Right kidney (tissue), 1 donor: ENCODE measurements around the gene MDK.
"Not testable (repeated sequence)": the region's sequence is repeated elsewhere in the genome, so short reads cannot be mapped to it uniquely, and the experiment has no call there.

ENCODE experiments used
- DNase-seq: peaks from one replicate; pipeline ENCODE4 v3.0.0-alpha.2; 2016

The MDK gene

GRCh38 chr11:46364791-46365190 lies 16.7 kb upstream of the MDK start:
- DNase-seq = no peak

- no peak for DNase-seq
These were observed 15.2 kb upstream of the MDK start for GRCh38 chr11:46366260-46366659.

- DNase-seq = no peak
These were observed 14.8 kb upstream of the MDK start for GRCh38 chr11:46366661-46367161.

- DNase-seq = peak; percentile 49
These were observed 14.1 kb upstream of the MDK start for GRCh38 chr11:46367244-46367915.

GRCh38 chr11:46367916-46368267 lies 13.6 kb upstream of the MDK start:
- DNase-seq = no peak

GRCh38 chr11:46369458-46370152 lies 11.9 kb upstream of the MDK start:
- no peak for DNase-seq

- no peak for DNase-seq
These were observed 11.2 kb upstream of the MDK start for GRCh38 chr11:46370253-46370652.

- not testable (repeated sequence) for DNase-seq
These were observed 10.2 kb upstream of the MDK start for GRCh38 chr11:46371262-46371661.

GRCh38 chr11:46372086-46372485 lies 9.4 kb upstream of the MDK start:
- no peak for DNase-seq

- DNase-seq = not testable (repeated sequence)
These were observed 9.0 kb upstream of the MDK start for GRCh38 chr11:46372501-46372900.

GRCh38 chr11:46373787-46374740 lies 7.4 kb upstream of the MDK start:
- DNase-seq = no peak

- no peak for DNase-seq
These were observed 6.7 kb upstream of the MDK start for GRCh38 chr11:46374815-46375214.

- DNase-seq = no peak
These were observed 5.9 kb upstream of the MDK start for GRCh38 chr11:46375392-46376101.

- DNase-seq = no peak
These were observed 5.0 kb upstream of the MDK start for GRCh38 chr11:46376258-46377050.

GRCh38 chr11:46377290-46377689 lies 4.2 kb upstream of the MDK start:
- DNase-seq = no peak

GRCh38 chr11:46377831-46378230 lies 3.6 kb upstream of the MDK start:
- DNase-seq = no peak

GRCh38 chr11:46378296-46378695 lies 3.2 kb upstream of the MDK start:
- DNase-seq = no peak

- DNase-seq = peak; percentile 47
These were observed 2.5 kb upstream of the MDK start for GRCh38 chr11:46378811-46379481.

- peak; percentile 80 for DNase-seq
These were observed 1.8 kb upstream of the MDK start for GRCh38 chr11:46379482-46380293.
